Right cardiac atrium (tissue), 5 donors: Measurements from ENCODE around the gene USP24. TPM values are rescaled to one million over a fixed set of nuclear protein-coding genes. Genes with fewer than 3 reads are reported as not detected.
"Not testable (repeated sequence)": the region's sequence is repeated elsewhere in the genome, so short reads cannot be mapped to it uniquely, and the experiment has no call there.

Experiments used
- ATAC-seq, 2 donors: fragments of 200-7000 bp; cut with Tn5 transposase; one replicate each; pipeline versions ENCODE4 v1.8.0 to v1.9.1; 2020; ENCODE audit warnings: moderate library complexity in 2 of 2, mild to moderate bottlenecking in 1 of 2
- DNase-seq, 3 donors: peaks; one replicate each; pipeline ENCODE4 v3.0.0-alpha.2; 2020
- H3K27ac ChIP-seq: one replicate; pipeline ENCODE4 v1.5.1; 2013; ENCODE audit warnings: mild to moderate bottlenecking, low read length, control low read depth, moderate library complexity
- H3K27me3 ChIP-seq: one replicate; pipeline ENCODE4 v1.6.1; 2013; ENCODE audit not compliant: control insufficient read depth, insufficient read depth
- H3K4me1 ChIP-seq: one replicate; pipeline ENCODE4 v1.6.1; 2013; ENCODE audit warnings: low read length; ENCODE audit not compliant: control insufficient read depth, insufficient read depth
- H3K4me3 ChIP-seq: one replicate; pipeline ENCODE4 v1.5.1; 2013; ENCODE audit warnings: low read length, control low read depth
- H3K9me3 ChIP-seq: one replicate; pipeline ENCODE4 v1.6.1; 2013; ENCODE audit warnings: low read length; ENCODE audit not compliant: control insufficient read depth
- WGBS: extraction: QIAGEN DNeasy Blood & Tissue Kit; methylation state at CpG from one replicate; pipeline ENCODE4 v1.1.7; 2013; 5-methylcytosine and 5-hydroxymethylcytosine counted together
- intact Hi-C, 4 donors: fragments of 100-400 bp; cut with DNase I; formaldehyde crosslinking; loops; one replicate each; pipeline versions ENCODE4 v1.11.0 to v1.14.0; 2022 to 2023
- polyA plus RNA-seq: library from polyadenylated mRNA; stranded (reverse); fragments of 200-250 nt; gene quantifications from one replicate; pipeline ENCODE4 v1.2.3, GENCODE V29; 2013
- total RNA-seq, 4 donors: library from RNA; stranded (reverse); fragmentation: NEBNext Ultra II Directional; extraction: Animal tissue kit (Norgen Biotek cat#: 25700); gene quantifications; one replicate each; pipeline ENCODE4 v1.2.1, GENCODE V29; 2021
- donor health status: healthy with polysubstance abuse.
- donor health status: DM: no; HTN: yes; CAD: no.
- donor health status: DM: no; HTN: no; CAD: no.
- donor health status: DM: no; HTN: yes; CAD: no; lungs with severe emphysema.
- donor health status: DM: yes; HTN: yes; CAD: no.

USP24 gene
- total and polyA plus RNA-seq, 5 donors, result 11.4 to 35.7 (median 34.7) TPM

GRCh38 chr1:55118651-55119329 is 96.4 kb downstream of the USP24 start:
- DNase-seq (no peak), ATAC-seq (no peak)
- Histone ChIP-seq H3K9me3 (no peaks in the 10 kb centered on the region), H3K27me3 (no peaks in the 10 kb centered on the region), H3K4me3 (no peak overlapping the region), H3K4me1 (no peaks in the 10 kb centered on the region), H3K27ac (no peak overlapping the region)
- intact Hi-C loops, result no loop called here
- 94% methylated on average over 5 of the region's 5 CpGs for WGBS

DNA sequence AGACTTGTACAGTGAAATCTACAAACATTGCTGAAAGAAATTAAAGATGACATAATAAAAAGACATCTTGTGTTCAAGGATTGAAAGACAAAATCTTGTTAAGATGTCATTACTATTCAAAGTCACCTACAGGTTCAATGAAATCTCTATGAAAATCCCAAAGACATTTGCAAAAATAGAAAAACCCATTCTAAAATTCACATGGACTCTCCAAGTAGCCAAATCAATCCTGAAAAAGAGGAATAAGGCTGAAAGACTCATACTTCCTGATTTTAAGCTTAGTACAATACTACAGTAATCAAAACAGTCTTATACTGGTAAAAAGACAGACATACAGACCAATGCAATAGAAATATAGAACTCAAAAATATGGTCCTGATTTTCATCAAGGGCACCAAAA is 97.2 kb downstream of the USP24 start:
- intact Hi-C loops, result no loop called here
- Histone ChIP-seq H3K27ac (no peak overlapping the region), H3K27me3 (no peaks in the 10 kb centered on the region), H3K4me3 (no peak overlapping the region), H3K9me3 (no peaks in the 10 kb centered on the region), H3K4me1 (no peaks in the 10 kb centered on the region)
- ATAC-seq (no peak), DNase-seq (no peak)

DNA sequence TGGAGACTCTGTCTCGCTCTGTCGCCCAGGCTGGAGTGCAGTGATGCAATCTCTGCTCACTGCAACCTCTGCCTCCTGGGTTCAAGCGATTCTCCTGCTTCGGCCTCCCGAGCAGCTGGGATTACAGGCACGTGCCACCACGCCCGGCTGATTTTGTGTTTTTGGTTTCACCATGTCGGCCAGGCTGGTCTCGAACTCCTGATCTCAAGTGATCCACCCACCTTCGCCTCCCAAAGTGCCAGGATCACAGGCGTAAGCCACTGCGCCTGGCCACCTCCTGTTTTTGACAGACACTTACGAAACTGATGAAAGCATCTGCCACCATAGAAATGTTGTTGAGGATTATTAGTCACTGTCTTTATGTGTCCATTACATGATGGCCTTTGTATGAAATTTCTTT is 106.2 kb downstream of the USP24 start:
- intact Hi-C loops, H3K4me3 ChIP-seq, H3K27me3 ChIP-seq, H3K9me3 ChIP-seq, H3K27ac ChIP-seq, H3K4me1 ChIP-seq, DNase-seq, ATAC-seq: not testable (repeated sequence)
- 95% methylated on average over 14 of the region's 14 CpGs for whole genome bisulfite sequencing

DNA sequence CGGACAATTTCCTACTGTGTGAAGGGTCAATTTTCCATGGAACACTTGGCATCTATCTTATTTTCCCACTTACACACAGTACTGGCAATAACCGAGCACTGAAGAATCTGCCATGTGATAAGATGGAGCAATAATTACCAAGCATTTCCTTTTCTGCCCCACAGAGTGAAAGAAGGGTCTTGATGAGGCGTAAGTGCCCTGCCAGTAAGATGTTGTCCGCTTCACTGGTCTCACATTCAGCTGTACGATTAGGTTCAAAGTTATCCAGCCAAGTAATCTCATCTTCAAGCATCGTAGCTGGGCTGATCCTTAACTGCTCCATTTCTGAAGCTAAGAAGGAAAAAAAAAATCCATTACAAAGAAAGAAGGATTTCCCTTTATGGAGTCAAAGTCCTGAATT is 108.1 kb downstream of the USP24 start:
- H3K27me3 ChIP-seq, result no peaks in the 10 kb centered on the region
- no peak overlapping the region for H3K4me3 ChIP-seq
- intact Hi-C loops, result no loop called here
- no peaks in the 10 kb centered on the region for H3K9me3 ChIP-seq
- ATAC-seq (no peak), DNase-seq (no peak)
- WGBS, result 73% methylated on average over 6 of the region's 6 CpGs
- H3K27ac ChIP-seq, result no peak overlapping the region
- H3K4me1 ChIP-seq, result no peaks in the 10 kb centered on the region

DNA sequence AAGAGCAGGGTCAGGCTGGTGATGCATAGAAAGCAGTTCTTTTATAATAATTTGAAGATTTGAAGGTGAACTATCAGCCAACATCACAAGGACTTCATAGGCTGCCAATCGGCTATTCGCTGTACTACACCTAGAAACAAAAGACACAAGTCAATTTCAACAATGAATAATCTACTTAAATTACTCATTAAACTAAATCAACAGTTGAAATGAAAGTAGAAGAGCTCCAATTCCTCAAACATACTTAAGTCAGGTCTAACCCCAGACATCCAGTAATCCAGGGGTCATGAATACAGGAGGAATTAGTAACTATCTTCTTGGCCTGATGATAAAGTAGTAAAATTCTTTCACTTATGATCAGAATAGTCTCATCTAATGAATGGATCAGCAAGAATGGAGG is 111.3 kb downstream of the USP24 start:
- no peak for ATAC-seq
- Histone ChIP-seq H3K27me3 (no peaks in the 10 kb centered on the region), H3K4me3 (no peak overlapping the region), H3K9me3 (no peaks in the 10 kb centered on the region), H3K4me1 (no peaks in the 10 kb centered on the region), H3K27ac (no peak overlapping the region)
- intact Hi-C loops, result no loop called here
- 97% methylated on average over 2 of the region's 2 CpGs for WGBS
- DNase-seq, result no peak

- WGBS, result 94% methylated on average over 5 of the region's 5 CpGs
- Histone ChIP-seq H3K4me1 (no peaks in the 10 kb centered on the region), H3K27me3 (no peaks in the 10 kb centered on the region), H3K9me3 (no peaks in the 10 kb centered on the region), H3K27ac (no peak overlapping the region), H3K4me3 (no peak overlapping the region)
- intact Hi-C loops, result no loop called here
- ATAC-seq (no peak), DNase-seq (no peak)
These were observed 120.1 kb downstream of the USP24 start for GRCh38 chr1:55095095-55095494.

DNA sequence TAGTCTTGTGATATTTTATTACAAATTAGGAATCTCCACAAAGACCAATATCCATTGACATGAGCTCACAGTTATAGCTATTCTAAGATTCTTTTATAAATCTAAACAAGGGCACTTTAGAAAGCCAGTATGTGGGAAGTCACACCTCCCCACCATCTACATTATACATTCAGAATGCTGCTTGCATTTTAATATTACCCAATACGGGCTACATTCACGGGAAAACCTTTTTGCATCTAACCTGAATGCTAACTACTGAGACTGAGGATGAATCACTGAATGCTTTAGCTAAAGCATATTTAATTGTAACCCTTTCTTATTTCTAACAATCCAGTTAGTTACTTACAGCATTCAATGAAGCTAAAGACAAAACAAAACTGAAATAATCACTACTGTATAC is 122.7 kb downstream of the USP24 start:
- H3K27ac ChIP-seq, result no peak overlapping the region
- DNase-seq, result no peak
- no peaks in the 10 kb centered on the region for H3K4me1 ChIP-seq
- intact Hi-C loops, result no loop called here
- 94% methylated on average over 2 of the region's 2 CpGs for WGBS
- no peak for ATAC-seq
- H3K4me3 ChIP-seq, result no peak overlapping the region
- H3K9me3 ChIP-seq, result no peaks in the 10 kb centered on the region
- no peaks in the 10 kb centered on the region for H3K27me3 ChIP-seq

DNA sequence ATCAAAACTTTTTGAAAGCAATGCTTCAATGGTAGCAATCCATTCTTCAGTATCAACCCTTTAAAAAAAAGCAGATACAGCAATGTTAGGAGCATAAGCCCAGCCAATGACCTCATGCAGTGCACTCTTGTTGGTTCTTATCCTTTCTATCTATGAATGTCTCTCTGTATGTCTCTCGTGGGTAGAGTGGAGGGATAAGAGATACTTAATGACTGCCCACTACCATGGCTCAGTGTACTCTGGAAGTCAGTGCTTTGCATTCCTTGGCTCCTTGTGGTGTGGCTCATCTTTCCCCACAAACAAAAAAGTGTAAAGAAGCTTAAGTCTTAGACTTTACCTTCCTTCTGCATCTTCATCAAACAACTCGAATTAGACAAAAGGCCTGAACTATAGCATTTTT is 125.5 kb downstream of the USP24 start:
- intact Hi-C loops, result no loop called here
- Histone ChIP-seq H3K27me3 (no peaks in the 10 kb centered on the region), H3K4me1 (no peaks in the 10 kb centered on the region), H3K4me3 (no peak overlapping the region), H3K27ac (no peak overlapping the region), H3K9me3 (no peaks in the 10 kb centered on the region)
- WGBS, result 69% methylated on average over 2 of the region's 2 CpGs
- ATAC-seq (no peak), DNase-seq (no peak)

DNA sequence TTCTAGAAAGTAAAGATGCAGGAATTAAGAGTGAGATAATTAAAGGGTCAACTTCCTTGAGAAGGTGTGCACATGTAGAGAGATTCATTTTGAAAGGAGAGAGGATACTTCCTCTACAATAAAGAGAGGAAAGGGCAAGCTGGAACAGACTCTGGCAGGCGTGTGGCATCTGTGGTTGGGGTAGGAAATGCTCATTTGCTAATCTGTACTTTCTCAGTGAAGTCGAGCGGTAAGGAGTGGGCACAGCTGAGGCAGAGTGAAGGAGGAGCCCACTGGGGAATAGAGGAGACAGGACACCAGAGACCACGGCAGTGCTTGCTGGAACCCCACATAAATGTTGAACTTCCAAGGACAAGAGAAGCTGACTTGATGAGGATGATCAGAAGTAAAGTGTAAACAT is 126.8 kb downstream of the USP24 start:
- Histone ChIP-seq H3K4me1 (no peaks in the 10 kb centered on the region), H3K4me3 (no peak overlapping the region), H3K27me3 (no peaks in the 10 kb centered on the region), H3K27ac (no peak overlapping the region), H3K9me3 (no peaks in the 10 kb centered on the region)
- ATAC-seq, result no peak
- DNase-seq, result no peak
- WGBS, result 77% methylated on average over 4 of the region's 4 CpGs
- intact Hi-C loops, result no loop called here

DNA sequence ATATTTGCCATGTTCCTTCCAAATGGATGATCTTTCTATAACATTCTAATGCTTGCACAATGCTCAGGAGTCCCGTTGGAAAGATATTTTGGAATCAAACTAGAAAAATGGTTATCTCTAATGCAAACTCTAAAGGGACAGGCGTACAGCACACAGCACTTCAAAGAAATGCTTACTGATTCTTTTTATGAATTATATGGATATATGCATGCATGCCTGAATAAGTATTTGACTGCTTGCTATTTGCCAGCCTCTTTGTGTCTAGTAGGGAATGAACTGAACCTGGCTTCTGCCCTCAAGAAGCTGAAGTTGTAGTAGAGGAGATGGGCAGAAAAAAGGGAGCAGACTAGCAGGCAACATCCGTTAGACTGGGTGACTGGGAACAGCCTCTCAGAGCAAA is 127.7 kb downstream of the USP24 start:
- Histone ChIP-seq H3K9me3 (no peaks in the 10 kb centered on the region), H3K27me3 (no peaks in the 10 kb centered on the region), H3K4me1 (no peaks in the 10 kb centered on the region), H3K4me3 (no peak overlapping the region), H3K27ac (no peak overlapping the region)
- no peak for DNase-seq
- no peak for ATAC-seq
- WGBS, result 87% methylated on average over 3 of the region's 3 CpGs
- intact Hi-C loops, result no loop called here

DNA sequence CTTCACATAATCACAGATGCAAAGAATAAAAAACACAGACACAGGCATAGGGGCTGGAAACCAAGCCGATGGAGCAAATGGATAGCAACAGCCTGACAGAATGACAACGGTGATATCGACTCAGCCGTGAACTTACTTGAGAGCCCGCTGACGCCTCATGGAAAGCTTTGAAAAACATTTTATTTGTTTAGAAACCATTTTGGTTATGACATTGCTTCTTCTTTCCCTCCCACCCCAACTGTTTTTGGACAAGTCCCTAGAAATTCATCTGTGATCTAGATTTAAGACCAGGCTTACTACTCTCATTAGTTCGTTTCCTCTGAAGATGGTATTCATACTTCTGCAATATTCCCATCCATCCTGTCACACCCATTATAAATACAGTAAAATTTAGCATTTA is 130.9 kb downstream of the USP24 start:
- no peaks in the 10 kb centered on the region for H3K9me3 ChIP-seq
- 92% methylated on average over 7 of the region's 7 CpGs for WGBS

GRCh38 chr1:55081905-55082296 is 133.3 kb downstream of the USP24 start:
- WGBS, result 31% methylated on average over 2 of the region's 2 CpGs
- no peak for ATAC-seq
- Histone ChIP-seq H3K27ac (no peak overlapping the region), H3K27me3 (no peaks in the 10 kb centered on the region), H3K4me1 (no peaks in the 10 kb centered on the region), H3K4me3 (no peak overlapping the region), H3K9me3 (no peaks in the 10 kb centered on the region)
- intact Hi-C loops, result no loop called here
- no peak for DNase-seq

More for the DNA sequence above, 130.9 kb downstream of the USP24 start:
- DNase-seq (no peak), ATAC-seq (no peak)
- H3K27ac ChIP-seq, result no peak overlapping the region
- no peaks in the 10 kb centered on the region for H3K4me1 ChIP-seq
- H3K4me3 ChIP-seq, result no peak overlapping the region
- intact Hi-C loops, result no loop called here
- H3K27me3 ChIP-seq, result no peaks in the 10 kb centered on the region
